Body of pancreas (tissue), 4 donors: ENCODE measurements around the gene ESRRB.

Experiments
- POLR2A ChIP-seq, 3 donors: fragments of 450-650 bp; IDR thresholded peaks; one replicate each; pipeline ENCODE4 v1.6.1; 2016; ENCODE audit warnings: antibody characterized with exemption in 3 of 3, mild to moderate bottlenecking in 2 of 3
- TF ChIP-seq, protein P1 (sequence below), 7 experiments: fragments of 450-650 bp in 4 of 7; fragments of 200-600 bp in 3 of 7; sonication (generic) in 3 of 7; IDR thresholded peaks; one replicate each; pipeline ENCODE4 v1.5.1; 2016 to 2019; ENCODE audit warnings: antibody characterized with exemption in 7 of 7

DNA sequence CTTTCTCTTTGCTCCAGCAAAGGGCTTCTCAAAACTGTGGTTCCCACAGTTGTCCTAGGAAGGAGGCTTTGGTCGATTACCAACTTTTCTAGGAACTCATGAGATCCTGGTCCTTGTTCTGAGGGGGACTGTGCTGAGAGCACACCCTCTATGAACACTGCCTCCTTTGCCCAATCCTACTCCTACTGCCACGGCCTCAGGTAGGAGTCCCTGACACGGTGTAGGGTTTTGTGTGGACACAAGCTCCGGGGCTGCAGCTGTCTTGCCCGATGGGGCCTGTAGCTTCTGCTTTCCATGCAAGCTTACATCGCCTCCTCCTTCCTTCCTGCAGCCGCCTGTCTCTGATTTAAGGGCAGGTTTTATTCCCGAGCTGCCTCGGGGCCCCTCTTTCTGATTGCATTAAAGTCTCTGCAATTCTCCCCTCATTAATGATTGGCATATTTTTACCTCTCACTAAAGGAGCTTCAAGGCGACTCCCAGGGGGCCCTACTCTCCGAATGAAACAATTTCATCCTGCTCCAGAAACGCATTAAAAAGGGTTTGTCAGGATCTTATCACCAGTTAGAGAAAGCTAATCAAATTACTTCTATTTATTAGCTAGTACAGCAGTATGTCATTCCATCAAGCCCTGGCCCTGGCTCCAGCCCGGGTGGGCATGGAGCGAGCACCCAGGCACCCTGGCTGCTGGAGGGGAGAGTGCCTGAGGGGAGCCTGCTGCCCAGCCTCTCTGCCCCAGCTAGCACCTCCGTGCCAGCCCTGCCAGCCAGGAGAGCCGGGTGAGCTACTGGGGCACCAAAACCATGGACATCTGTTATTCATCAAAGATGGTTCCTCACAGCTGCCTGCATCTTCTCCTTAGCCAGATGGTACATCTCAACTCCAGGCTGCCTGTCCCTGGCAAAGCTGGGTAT, 38.0 kb upstream of the ESRRB start:
- no peak for TF ChIP-seq POLR2A (IDR thresholded peaks at IDR 0.05)
- TF ChIP-seq, protein P1, sequence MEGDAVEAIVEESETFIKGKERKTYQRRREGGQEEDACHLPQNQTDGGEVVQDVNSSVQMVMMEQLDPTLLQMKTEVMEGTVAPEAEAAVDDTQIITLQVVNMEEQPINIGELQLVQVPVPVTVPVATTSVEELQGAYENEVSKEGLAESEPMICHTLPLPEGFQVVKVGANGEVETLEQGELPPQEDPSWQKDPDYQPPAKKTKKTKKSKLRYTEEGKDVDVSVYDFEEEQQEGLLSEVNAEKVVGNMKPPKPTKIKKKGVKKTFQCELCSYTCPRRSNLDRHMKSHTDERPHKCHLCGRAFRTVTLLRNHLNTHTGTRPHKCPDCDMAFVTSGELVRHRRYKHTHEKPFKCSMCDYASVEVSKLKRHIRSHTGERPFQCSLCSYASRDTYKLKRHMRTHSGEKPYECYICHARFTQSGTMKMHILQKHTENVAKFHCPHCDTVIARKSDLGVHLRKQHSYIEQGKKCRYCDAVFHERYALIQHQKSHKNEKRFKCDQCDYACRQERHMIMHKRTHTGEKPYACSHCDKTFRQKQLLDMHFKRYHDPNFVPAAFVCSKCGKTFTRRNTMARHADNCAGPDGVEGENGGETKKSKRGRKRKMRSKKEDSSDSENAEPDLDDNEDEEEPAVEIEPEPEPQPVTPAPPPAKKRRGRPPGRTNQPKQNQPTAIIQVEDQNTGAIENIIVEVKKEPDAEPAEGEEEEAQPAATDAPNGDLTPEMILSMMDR (IDR thresholded peaks at IDR 0.05) = no peak
